ENCODE measurements around the gene USP3. TPM values are rescaled to one million over a fixed set of nuclear protein-coding genes. Genes with fewer than 3 reads are reported as not detected.
"Not testable (repeated sequence)": the region's sequence is repeated elsewhere in the genome, so short reads cannot be mapped to it uniquely, and the experiment has no call there.

The USP3 gene
- total RNA-seq, 1 donor from 2014 or later, result 17.2 TPM

DNA sequence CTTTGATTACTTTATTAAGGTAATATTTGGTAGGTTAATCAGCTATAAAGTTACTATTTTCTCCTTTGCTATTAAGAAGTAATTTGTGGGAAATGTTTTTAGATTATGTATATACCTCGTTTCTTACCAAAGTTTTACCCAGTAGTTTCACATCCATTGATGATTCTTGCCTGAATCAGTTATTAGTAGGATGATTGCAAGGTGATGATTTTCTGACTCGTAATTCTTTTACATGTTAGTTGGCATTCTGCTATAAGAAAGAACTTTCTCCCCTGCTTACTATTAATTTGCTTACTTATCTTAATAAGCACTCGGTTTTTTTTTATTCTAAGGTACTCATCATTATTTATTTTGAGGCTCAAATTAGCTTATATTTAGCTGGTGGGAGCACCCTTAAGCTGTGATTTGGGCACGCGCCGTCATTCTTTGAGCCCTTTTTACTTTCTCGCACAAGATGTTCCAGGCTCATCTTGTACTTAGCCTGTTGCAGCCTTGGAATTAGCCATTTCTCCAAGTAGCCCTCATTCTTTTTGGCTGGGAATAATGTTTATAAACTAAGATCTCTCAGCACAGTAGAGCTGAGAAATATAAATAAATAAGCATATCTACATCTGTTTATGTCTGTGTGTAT lies 15.3 kb downstream of the USP3 start:
- Histone ChIP-seq H3K27ac (replicated peaks) (no peak overlapping the region), H3K4me3 (no peak overlapping the region), H3K9me3 (replicated peaks) (no peaks in the 10 kb centered on the region), H3K27me3 (ENCODE audit: low read depth) (no peaks in the 10 kb centered on the region), H3K4me1 (peaks cover 99% of the 10 kb centered on the region), H3K36me3 (no peaks in the 10 kb centered on the region)
- no peak for DNase-seq
- intact Hi-C loops (cut with micrococcal nuclease), result no loop called here
- TF ChIP-seq, protein P1, sequence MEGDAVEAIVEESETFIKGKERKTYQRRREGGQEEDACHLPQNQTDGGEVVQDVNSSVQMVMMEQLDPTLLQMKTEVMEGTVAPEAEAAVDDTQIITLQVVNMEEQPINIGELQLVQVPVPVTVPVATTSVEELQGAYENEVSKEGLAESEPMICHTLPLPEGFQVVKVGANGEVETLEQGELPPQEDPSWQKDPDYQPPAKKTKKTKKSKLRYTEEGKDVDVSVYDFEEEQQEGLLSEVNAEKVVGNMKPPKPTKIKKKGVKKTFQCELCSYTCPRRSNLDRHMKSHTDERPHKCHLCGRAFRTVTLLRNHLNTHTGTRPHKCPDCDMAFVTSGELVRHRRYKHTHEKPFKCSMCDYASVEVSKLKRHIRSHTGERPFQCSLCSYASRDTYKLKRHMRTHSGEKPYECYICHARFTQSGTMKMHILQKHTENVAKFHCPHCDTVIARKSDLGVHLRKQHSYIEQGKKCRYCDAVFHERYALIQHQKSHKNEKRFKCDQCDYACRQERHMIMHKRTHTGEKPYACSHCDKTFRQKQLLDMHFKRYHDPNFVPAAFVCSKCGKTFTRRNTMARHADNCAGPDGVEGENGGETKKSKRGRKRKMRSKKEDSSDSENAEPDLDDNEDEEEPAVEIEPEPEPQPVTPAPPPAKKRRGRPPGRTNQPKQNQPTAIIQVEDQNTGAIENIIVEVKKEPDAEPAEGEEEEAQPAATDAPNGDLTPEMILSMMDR (IDR thresholded peaks at IDR 0.05; ENCODE audit: borderline replicate concordance), result no peak

DNA sequence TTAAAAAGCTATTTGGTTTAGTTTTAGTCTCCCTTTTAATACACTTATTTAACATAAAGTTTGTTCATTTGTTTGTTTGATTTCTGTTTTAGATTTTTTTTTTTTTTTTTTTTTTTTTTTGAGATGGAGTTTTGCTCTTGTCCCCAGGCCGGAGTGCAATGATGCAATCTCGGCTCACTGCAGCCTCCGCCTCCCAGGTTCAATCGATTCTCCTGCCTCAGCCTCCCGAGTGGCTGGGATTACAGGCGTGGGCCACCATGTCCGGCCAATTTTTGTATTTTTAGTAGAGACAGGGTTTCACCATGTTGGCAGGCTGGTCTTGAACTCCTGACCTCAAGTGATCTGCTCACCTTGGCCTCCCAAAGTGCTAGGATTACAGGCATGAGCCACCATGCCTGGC lies 16.1 kb downstream of the USP3 start:
- H3K27ac ChIP-seq (replicated peaks); DNase-seq; H3K36me3 ChIP-seq; H3K27me3 ChIP-seq (ENCODE audit: low read depth); H3K9me3 ChIP-seq (replicated peaks); H3K4me3 ChIP-seq; intact Hi-C loops (cut with micrococcal nuclease): not testable (repeated sequence)
- peaks cover 92% of the 10 kb centered on the region for H3K4me1 ChIP-seq

DNA sequence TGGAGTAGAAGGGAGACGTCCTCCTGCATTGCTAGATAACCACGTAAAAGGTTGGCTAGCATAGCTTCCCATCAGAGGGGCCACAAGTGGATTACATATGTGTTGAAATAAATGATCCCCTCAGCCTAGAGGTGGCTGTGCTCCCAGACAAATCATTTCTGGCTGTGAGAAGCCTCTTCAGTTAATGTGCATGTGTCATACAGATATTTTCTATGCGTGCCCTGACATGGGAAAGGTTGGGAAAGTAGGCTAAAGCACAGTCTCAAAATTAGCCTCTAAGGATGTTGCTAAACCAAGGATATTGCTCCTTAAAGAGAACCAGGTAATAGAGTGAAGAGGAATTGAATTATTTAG lies 17.8 kb downstream of the USP3 start:
- no peak for DNase-seq
- no peaks in the 10 kb centered on the region for H3K9me3 ChIP-seq (replicated peaks)
- H3K27me3 ChIP-seq (ENCODE audit: low read depth), result no peaks in the 10 kb centered on the region
- peaks cover 85% of the 10 kb centered on the region for H3K4me1 ChIP-seq
- H3K36me3 ChIP-seq, result no peaks in the 10 kb centered on the region
- no peak overlapping the region for H3K4me3 ChIP-seq
- TF ChIP-seq, protein P1 (IDR thresholded peaks at IDR 0.05; ENCODE audit: borderline replicate concordance), result no peak
- intact Hi-C loops (cut with micrococcal nuclease), result no loop called here
- H3K27ac ChIP-seq (replicated peaks), result peak overlapping the region; percentile 38

DNA sequence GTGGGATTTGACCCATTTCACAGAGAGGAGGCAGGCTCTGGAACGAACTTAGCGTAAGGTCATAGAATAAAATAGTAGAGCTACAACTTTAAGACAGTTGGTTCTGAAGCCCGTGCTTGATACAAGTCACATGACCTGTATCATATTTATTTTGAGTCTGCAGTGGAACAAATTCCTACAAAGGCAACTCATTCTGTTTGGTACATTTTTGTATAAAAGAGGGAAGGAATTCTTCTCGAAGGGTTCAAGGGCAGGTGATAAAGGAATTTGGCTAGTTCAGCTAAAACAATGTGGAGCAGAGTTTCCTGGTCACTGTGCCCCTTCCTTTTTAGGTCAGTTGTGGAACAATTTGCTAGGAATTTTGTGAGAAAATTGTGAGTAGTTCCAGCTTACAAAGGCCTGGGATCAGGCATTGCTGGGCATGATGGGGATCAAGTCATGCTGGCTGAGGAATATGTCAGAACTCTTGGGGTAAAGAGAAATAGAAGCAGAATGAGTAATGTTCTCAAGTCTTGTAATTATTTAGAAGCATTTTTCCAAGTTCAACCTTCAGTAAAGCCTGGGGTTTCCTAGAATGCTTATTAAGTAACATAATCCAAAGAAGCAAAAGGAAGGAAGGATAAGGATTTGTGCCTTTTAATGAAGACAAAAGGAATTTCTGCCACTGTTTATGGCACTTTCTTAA lies 19.1 kb downstream of the USP3 start:
- H3K27me3 ChIP-seq (ENCODE audit: low read depth), result no peaks in the 10 kb centered on the region
- H3K4me1 ChIP-seq, result peaks cover 81% of the 10 kb centered on the region
- H3K9me3 ChIP-seq (replicated peaks), result no peaks in the 10 kb centered on the region
- TF ChIP-seq, protein P1 (IDR thresholded peaks at IDR 0.05; ENCODE audit: borderline replicate concordance), result no peak
- H3K27ac ChIP-seq (replicated peaks), result no peak overlapping the region
- intact Hi-C loops (cut with micrococcal nuclease), result no loop called here
- H3K4me3 ChIP-seq, result no peak overlapping the region
- H3K36me3 ChIP-seq, result no peaks in the 10 kb centered on the region
- no peak for DNase-seq

DNA sequence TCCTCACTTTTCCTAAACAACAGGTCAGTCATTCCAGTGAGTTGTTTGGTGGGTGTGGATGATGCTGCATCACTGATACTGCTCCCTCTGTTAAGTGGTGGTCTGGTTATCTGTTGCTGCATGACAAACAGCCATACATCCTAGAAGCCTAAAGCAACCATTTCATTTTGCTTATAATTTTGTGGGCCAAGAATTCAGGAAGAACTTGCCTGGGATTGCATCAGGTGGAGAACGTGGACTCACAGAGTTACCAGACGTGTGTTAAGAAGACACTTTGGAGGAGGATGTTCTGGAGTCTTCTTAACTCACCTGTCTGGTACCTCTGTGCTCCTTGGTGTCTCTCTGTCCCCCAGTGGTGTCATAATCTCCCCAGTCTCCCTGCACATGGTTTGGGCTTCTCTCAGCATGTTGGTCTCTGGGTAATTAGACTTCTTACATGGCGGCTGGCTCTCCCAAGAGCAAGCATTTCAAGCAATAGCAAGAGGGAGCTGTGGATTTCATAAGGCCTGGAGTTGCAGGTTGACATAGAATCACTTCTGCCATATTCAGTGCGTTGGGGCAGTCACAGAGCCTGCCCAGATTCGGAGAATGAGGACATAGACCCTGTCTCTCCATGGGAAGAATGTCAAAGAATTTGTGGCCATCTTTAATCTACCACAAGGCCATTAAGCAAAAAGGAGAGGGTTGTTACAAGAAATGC lies 20.1 kb downstream of the USP3 start:
- no peaks in the 10 kb centered on the region for H3K27me3 ChIP-seq (ENCODE audit: low read depth)
- no peaks in the 10 kb centered on the region for H3K36me3 ChIP-seq
- no peak overlapping the region for H3K27ac ChIP-seq (replicated peaks)
- TF ChIP-seq, protein P1 (IDR thresholded peaks at IDR 0.05; ENCODE audit: borderline replicate concordance), result no peak
- no peak for DNase-seq
- intact Hi-C loops (cut with micrococcal nuclease), result no loop called here
- peaks cover 71% of the 10 kb centered on the region for H3K4me1 ChIP-seq
- H3K4me3 ChIP-seq, result no peak overlapping the region
- H3K9me3 ChIP-seq (replicated peaks), result no peaks in the 10 kb centered on the region

DNA sequence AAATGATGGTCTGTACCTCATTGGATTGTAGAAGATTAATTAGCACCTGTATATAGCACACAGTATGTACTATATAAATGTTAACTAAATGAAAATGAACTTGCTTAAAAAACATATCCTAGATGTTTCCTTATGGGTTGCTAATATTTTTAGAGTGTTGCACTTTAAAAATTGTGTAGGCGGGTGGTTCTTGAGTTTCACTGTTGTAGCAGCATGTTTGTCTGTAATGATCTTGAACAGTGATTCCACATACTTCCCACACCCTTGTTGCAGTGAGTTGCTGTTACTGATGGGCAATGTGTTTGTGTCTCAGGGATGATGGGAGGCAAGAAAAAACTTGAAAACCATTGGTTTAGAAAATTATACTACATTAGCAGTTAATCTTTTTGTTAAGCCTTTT lies 22.0 kb downstream of the USP3 start:
- Histone ChIP-seq H3K27me3 (ENCODE audit: low read depth) (no peaks in the 10 kb centered on the region), H3K36me3 (no peaks in the 10 kb centered on the region), H3K4me1 (peaks cover 53% of the 10 kb centered on the region), H3K9me3 (replicated peaks) (no peaks in the 10 kb centered on the region), H3K27ac (replicated peaks) (no peak overlapping the region), H3K4me3 (no peak overlapping the region)
- intact Hi-C loops (cut with micrococcal nuclease), result no loop called here
- DNase-seq, result no peak
- TF ChIP-seq, protein P1 (IDR thresholded peaks at IDR 0.05; ENCODE audit: borderline replicate concordance), result no peak

Data from left ventricle myocardium inferior (tissue), 1 donor.